Chondrocyte (in vitro differentiated cells): ENCODE measurements around the gene FBXL3. TPM values are rescaled to one million over a fixed set of nuclear protein-coding genes. Genes with fewer than 3 reads are reported as not detected.

ENCODE experiments used
- DNase-seq: peaks from one replicate; pipeline ENCODE4 v3.0.0; 2021; ENCODE audit warnings: mixed read lengths, low spot score
- H3K27ac Mint-ChIP-seq: one replicate; pipeline ENCODE4 v1.8.0; 2021; ENCODE audit warnings: mild to moderate bottlenecking, moderate library complexity, mixed read lengths; ENCODE audit not compliant: unreplicated experiment
- H3K27me3 Mint-ChIP-seq: 2 replicates; pipeline ENCODE4 v1.8.0; 2021; ENCODE audit warnings: low read depth, mixed read lengths
- H3K36me3 Mint-ChIP-seq: 2 replicates; pipeline ENCODE4 v1.8.0; 2021; ENCODE audit warnings: low read depth, mixed read lengths
- H3K4me1 Mint-ChIP-seq: 2 replicates; pipeline ENCODE4 v1.8.0; 2021; ENCODE audit warnings: low read depth, mild to moderate bottlenecking, mixed read lengths
- H3K4me3 Mint-ChIP-seq: one replicate; pipeline ENCODE4 v1.8.0; 2021; ENCODE audit warnings: mild to moderate bottlenecking, moderate library complexity, mixed read lengths; ENCODE audit not compliant: unreplicated experiment
- H3K9me3 Mint-ChIP-seq: 2 replicates; pipeline ENCODE4 v1.8.0; 2021; ENCODE audit warnings: low read depth, mixed read lengths
- total RNA-seq: library from RNA; stranded (reverse); gene quantifications from 3 replicates; pipeline ENCODE4 v1.2.1, GENCODE V29; 2021
- TF ChIP-seq, protein P1 (sequence below): fragments of 200-600 bp; sonication (generic); IDR thresholded peaks from 2 replicates; pipeline ENCODE4 v1.5.0; 2021; ENCODE audit warnings: antibody characterized with exemption, mild to moderate bottlenecking, moderate library complexity

FBXL3 gene
- total RNA-seq, 1 donor from 2014 or later, result 41.8 TPM

DNA sequence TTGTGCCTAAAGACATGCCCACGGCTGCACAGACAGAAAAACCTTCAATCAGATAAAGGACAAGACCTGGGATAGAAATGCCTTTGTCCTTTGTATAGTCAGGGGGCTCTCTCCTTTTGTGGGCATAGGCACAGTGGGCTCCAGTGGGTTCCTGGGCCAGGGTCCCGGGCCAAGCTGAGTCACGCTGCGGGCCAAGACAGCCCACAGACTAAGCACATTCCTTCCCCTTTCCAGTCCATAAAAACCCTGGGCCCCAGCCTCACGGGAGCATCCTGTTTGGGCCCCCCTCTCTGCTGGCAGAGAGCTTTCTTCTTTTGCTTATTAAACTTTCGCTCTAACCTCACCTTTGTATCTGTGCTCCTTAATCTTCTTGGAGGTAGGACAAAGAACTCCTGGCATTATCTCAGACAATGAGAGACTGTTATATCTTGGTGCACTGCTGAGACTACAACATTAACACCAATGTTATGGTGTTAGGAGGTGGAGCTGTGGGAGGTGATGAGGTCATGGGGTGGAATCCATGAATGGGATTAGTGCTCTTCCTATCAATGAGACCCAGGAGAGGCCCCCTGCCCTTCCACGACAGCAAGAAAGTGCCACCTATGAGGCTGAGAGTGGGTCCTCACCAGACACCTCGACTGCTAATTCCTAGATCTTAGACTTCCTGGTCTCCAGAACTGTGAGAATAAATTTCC lies 20.8 kb upstream of the FBXL3 start:
- Mint-ChIP-seq H3K4me3 (no peak overlapping the region), H3K27ac (no peak overlapping the region), H3K27me3 (no peaks in the 10 kb centered on the region)

DNA sequence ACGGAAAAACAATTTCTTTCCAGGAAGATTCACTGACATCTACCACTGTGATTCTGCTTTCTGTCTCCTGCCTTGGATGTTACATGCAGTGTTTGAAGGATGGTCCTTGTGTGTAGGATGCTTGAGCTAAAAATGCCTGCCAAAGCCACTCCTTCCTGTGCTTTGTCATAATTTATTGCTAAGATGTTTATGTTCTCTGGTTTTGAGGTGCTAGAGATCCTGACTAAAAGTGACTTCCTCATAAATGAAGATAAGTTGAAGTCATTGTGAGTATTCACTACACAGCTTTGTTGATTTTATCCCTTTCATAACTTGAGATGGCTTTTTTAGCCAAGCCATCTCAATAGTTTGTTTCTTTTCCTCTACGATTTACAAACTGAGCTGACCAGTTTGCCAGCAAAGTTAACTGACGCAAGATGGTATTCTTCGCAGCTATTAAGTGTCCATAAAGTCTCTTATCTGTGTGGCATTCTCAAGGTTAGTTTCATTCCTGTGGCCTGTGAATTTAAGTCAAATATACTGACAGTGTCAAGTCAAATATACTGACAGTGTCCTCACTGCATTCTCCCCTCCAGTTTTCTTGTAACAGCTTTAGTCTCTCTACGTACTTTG lies 15.7 kb upstream of the FBXL3 start:
- no peaks in the 10 kb centered on the region for H3K4me1 Mint-ChIP-seq

More for the DNA sequence above, 20.8 kb upstream of the FBXL3 start:
- no peaks in the 10 kb centered on the region for H3K9me3 Mint-ChIP-seq
- DNase-seq, result no peak
- peaks cover 30% of the 10 kb centered on the region for H3K36me3 Mint-ChIP-seq
- TF ChIP-seq, protein P1, sequence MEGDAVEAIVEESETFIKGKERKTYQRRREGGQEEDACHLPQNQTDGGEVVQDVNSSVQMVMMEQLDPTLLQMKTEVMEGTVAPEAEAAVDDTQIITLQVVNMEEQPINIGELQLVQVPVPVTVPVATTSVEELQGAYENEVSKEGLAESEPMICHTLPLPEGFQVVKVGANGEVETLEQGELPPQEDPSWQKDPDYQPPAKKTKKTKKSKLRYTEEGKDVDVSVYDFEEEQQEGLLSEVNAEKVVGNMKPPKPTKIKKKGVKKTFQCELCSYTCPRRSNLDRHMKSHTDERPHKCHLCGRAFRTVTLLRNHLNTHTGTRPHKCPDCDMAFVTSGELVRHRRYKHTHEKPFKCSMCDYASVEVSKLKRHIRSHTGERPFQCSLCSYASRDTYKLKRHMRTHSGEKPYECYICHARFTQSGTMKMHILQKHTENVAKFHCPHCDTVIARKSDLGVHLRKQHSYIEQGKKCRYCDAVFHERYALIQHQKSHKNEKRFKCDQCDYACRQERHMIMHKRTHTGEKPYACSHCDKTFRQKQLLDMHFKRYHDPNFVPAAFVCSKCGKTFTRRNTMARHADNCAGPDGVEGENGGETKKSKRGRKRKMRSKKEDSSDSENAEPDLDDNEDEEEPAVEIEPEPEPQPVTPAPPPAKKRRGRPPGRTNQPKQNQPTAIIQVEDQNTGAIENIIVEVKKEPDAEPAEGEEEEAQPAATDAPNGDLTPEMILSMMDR, result no peak
- H3K4me1 Mint-ChIP-seq, result no peaks in the 10 kb centered on the region

DNA sequence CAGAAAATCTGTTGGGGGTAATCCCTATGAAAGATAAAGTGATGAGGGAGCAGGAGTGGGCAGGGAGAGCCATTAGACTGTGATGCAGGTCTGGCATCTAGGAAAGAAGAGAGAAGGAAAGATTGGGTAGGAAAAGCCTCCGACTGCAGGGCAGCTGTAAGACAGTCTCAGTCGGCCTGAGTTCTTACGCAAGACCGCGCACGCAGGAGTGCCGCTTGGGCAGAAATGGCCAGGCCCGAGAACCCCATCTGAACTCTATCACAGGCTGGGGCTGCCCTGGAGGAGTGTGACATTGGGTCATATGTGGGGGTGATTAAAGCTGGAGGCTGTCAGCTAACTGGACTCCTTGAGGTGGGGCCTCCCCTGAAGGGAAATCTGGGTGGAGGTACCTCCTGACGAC lies 13.9 kb upstream of the FBXL3 start:
- no peak overlapping the region for H3K27ac Mint-ChIP-seq
- TF ChIP-seq, protein P1, result no peak
- H3K4me1 Mint-ChIP-seq, result no peaks in the 10 kb centered on the region
- peaks cover 10% of the 10 kb centered on the region for H3K36me3 Mint-ChIP-seq
- H3K9me3 Mint-ChIP-seq, result no peaks in the 10 kb centered on the region
- no peaks in the 10 kb centered on the region for H3K27me3 Mint-ChIP-seq
- H3K4me3 Mint-ChIP-seq, result no peak overlapping the region
- no peak for DNase-seq

More for the DNA sequence above, 15.7 kb upstream of the FBXL3 start:
- Mint-ChIP-seq H3K36me3 (peaks cover 15% of the 10 kb centered on the region), H3K9me3 (no peaks in the 10 kb centered on the region), H3K27me3 (no peaks in the 10 kb centered on the region), H3K27ac (no peak overlapping the region), H3K4me3 (no peak overlapping the region)
- no peak for DNase-seq
- TF ChIP-seq, protein P1, result no peak

DNA sequence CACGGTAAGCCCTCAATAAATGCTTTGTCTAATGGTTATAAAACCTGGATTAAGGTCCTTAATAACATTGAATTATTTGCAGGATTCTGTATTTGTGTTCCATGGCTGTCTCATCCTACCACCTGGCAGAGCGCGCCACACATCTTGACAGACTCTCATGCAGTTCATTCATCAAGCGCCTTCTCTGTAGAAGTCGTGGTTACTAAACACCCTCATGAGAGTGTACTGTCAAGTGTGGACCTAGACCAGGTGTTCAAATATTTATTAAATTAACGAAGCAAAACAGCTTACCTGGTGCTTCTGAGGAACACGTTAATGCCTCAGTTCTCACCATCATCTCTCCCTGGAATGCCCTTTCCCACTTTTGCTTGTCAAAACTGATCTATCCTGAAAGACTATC lies 13.1 kb upstream of the FBXL3 start:
- Mint-ChIP-seq H3K36me3 (peaks cover 7% of the 10 kb centered on the region), H3K9me3 (no peaks in the 10 kb centered on the region), H3K27ac (no peak overlapping the region), H3K27me3 (no peaks in the 10 kb centered on the region), H3K4me1 (no peaks in the 10 kb centered on the region), H3K4me3 (no peak overlapping the region)
- no peak for DNase-seq
- TF ChIP-seq, protein P1, result no peak

DNA sequence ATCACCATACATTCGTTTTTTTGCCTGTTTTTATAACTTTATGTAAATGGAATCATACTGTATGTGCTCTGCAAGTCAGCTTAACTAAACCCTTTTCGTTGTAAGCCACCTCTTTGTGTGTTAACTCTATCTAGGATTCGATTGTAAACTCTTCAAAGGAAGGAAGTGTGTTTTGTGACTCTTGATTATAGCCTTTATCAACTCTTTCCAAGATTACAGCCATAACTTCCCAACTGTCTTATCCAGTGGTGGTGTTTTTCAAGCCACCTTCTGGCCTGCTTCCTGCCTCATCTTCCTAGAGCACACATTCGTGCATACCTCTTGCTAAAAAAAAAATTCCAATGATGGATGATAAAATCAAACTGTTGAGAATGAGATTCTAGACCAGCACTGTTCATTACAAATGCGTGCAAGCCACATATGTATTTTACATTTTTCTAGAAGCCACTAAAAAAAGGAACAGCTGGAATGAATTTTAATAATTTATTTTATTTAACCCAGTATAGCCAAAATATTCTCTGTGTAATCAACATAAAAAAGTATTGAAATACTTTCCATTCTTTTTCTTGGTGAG lies 12.0 kb upstream of the FBXL3 start:
- TF ChIP-seq, protein P1, result no peak
- no peaks in the 10 kb centered on the region for H3K9me3 Mint-ChIP-seq
- no peak for DNase-seq
- peaks cover 7% of the 10 kb centered on the region for H3K36me3 Mint-ChIP-seq
- no peaks in the 10 kb centered on the region for H3K27me3 Mint-ChIP-seq
- H3K27ac Mint-ChIP-seq, result no peak overlapping the region
- no peaks in the 10 kb centered on the region for H3K4me1 Mint-ChIP-seq
- no peak overlapping the region for H3K4me3 Mint-ChIP-seq
